GM19193 (cell line): ENCODE results near the gene TAF8.
A peak's percentile ranks its signal among the peaks of the same experiment; 100 is the strongest.

ENCODE experiments used
- POLR2A ChIP-seq: IDR thresholded peaks from 4 replicates; pipeline ENCODE4 v1.6.1; 2011; ENCODE audit not compliant: insufficient read depth, insufficient read length; ENCODE audit errors: extremely low read depth

Gene TAF8

GRCh38 chr6:42025066-42025844 lies 25.1 kb upstream of the TAF8 start:
- peak; percentile 35 for TF ChIP-seq POLR2A

GRCh38 chr6:42025845-42026243 lies 24.5 kb upstream of the TAF8 start:
- TF ChIP-seq POLR2A: no peak

- TF ChIP-seq POLR2A: no peak
These were observed 23.8 kb upstream of the TAF8 start for GRCh38 chr6:42026540-42026939.

- no peak for TF ChIP-seq POLR2A
These were observed 21.9 kb upstream of the TAF8 start for GRCh38 chr6:42028234-42029061.

GRCh38 chr6:42029062-42029685 lies 21.1 kb upstream of the TAF8 start:
- no peak for TF ChIP-seq POLR2A

- no peak for TF ChIP-seq POLR2A
These were observed 20.4 kb upstream of the TAF8 start for GRCh38 chr6:42029881-42030280.

- TF ChIP-seq POLR2A: no peak
These were observed 19.5 kb upstream of the TAF8 start for GRCh38 chr6:42030585-42031506.

- no peak for TF ChIP-seq POLR2A
These were observed 18.0 kb upstream of the TAF8 start for GRCh38 chr6:42032366-42032765.

- no peak for TF ChIP-seq POLR2A
These were observed 12.2 kb upstream of the TAF8 start for GRCh38 chr6:42038163-42038562.

GRCh38 chr6:42038811-42039408 lies 11.4 kb upstream of the TAF8 start:
- TF ChIP-seq POLR2A: no peak

GRCh38 chr6:42040856-42041480 lies 9.4 kb upstream of the TAF8 start:
- TF ChIP-seq POLR2A: no peak

- TF ChIP-seq POLR2A: no peak
These were observed 8.8 kb upstream of the TAF8 start for GRCh38 chr6:42041481-42042053.

GRCh38 chr6:42042108-42042507 lies 8.2 kb upstream of the TAF8 start:
- TF ChIP-seq POLR2A: no peak
